Bronchial epithelial cell (primary cell): ENCODE measurements around the gene ZNF333. TPM values are rescaled to one million over a fixed set of nuclear protein-coding genes. Genes with fewer than 3 reads are reported as not detected.
"Not testable (repeated sequence)": the region's sequence is repeated elsewhere in the genome, so short reads cannot be mapped to it uniquely, and the experiment has no call there.

Experiments used
- DNase-seq: peaks from one replicate; pipeline ENCODE4 v3.0.0-alpha.2; 2010; ENCODE audit warnings: low read depth
- FAIRE-seq: peaks from 2 replicates; lab custom pipeline; 2011; peaks lifted over from hg19 to GRCh38; lab: Jason Lieb, UNC
- H3K27me3 ChIP-seq: 2 replicates; pipeline ENCODE4 v1.5.1; 2011; ENCODE audit warnings: low read length; ENCODE audit not compliant: control insufficient read depth, insufficient read depth
- H3K36me3 ChIP-seq: 2 replicates; pipeline ENCODE4 v1.5.1; 2011; ENCODE audit warnings: low read length; ENCODE audit not compliant: control insufficient read depth, insufficient read depth
- H3K4me3 ChIP-seq: 2 replicates; pipeline ENCODE4 v1.5.1; 2011; ENCODE audit warnings: mild to moderate bottlenecking, low read depth, low read length, control low read depth
- CTCF ChIP-seq: IDR thresholded peaks from 2 replicates; pipeline ENCODE4 v1.5.1; 2011; ENCODE audit warnings: mild to moderate bottlenecking, moderate library complexity, low read length, control low read depth, inconsistent platforms; ENCODE audit not compliant: insufficient read depth, severe bottlenecking
- total RNA-seq: library from RNA; depleted of rRNA; stranded (reverse); fragments of >200 nt; gene quantifications from 2 replicates; pipeline ENCODE4 v1.2.1, GENCODE V29; 2014

ZNF333 gene
- total RNA-seq, 1 donor from 2014 or later: 22.9 TPM

- H3K36me3 ChIP-seq: no peaks in the 10 kb centered on the region
- no peak for DNase-seq
- no peak for TF ChIP-seq CTCF
- H3K4me3 ChIP-seq: peak overlapping the region; percentile 12
- no peak for FAIRE-seq
- H3K27me3 ChIP-seq: no peaks in the 10 kb centered on the region
These were observed 86.2 kb downstream of the ZNF333 start for GRCh38 chr19:14775869-14776586.

GRCh38 chr19:14777645-14778044, 87.8 kb downstream of the ZNF333 start:
- not testable (repeated sequence) for H3K27me3 ChIP-seq, DNase-seq, H3K36me3 ChIP-seq, FAIRE-seq, H3K4me3 ChIP-seq

DNA sequence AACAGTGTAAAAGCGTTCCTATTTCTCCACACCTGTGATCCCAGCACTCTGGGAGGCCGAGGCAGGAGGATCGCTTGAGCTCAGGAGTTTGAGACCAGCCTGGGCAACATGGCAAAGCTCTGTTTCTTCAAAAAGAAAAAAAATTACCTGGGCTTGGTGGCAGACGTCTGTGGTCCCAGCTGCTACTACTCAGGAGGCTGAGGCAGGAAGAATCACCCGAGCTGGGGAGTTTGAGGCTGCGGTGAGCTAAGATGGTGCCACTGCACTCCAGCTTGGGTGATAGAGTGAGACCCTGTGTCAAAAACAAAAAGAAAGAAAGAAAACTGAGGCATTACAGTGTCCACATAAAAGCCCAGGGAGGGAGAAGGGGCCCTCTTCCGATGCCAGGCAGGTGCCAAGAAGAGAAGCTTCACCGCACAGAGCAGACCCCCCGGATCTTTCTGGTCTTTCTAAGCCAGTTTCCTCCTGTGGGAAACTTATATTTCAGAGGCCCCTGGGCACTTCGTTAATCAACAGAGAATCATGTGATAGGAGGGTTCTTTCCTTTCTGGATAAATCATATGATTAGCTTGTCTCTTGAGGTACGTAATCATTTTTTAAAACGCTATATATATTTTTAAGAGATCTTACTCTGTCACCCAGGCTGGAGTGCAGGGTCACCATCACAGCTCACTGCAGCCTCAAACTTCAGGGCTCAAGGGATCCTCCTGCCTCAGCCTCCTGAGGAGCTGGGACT, 88.4 kb downstream of the ZNF333 start, which contains the start of gene ADGRE2:
ADGRE2 (minus strand) TSS at position 451 of the 736 bp plus-strand sequence. CDS start 1,804 bp downstream, outside the sequence.
- H3K4me3 ChIP-seq, FAIRE-seq, H3K36me3 ChIP-seq, H3K27me3 ChIP-seq, DNase-seq: not testable (repeated sequence)

DNA sequence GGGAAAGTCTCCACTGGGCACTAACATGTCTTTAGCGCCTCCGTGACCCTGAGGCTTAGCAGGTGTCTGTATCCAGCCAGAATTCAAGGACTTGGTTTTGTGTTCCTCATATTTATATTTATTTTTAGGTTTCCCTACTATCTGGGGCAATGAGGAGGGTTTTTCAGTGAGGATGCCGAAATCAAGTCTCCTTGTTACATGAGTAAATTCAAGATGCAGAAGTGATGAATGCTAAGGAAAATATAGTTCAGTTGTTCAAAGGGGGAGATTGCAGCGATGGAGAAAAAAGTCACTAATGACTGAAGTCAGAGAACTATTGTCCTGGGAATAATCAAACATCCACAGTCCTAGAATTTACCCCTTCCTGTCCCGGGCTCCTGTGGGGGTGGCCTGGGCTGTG, 89.3 kb downstream of the ZNF333 start:
- H3K27me3 ChIP-seq: no peaks in the 10 kb centered on the region
- DNase-seq (no peak), FAIRE-seq (no peak)
- no peak overlapping the region for H3K4me3 ChIP-seq
- TF ChIP-seq CTCF: no peak
- no peaks in the 10 kb centered on the region for H3K36me3 ChIP-seq

DNA sequence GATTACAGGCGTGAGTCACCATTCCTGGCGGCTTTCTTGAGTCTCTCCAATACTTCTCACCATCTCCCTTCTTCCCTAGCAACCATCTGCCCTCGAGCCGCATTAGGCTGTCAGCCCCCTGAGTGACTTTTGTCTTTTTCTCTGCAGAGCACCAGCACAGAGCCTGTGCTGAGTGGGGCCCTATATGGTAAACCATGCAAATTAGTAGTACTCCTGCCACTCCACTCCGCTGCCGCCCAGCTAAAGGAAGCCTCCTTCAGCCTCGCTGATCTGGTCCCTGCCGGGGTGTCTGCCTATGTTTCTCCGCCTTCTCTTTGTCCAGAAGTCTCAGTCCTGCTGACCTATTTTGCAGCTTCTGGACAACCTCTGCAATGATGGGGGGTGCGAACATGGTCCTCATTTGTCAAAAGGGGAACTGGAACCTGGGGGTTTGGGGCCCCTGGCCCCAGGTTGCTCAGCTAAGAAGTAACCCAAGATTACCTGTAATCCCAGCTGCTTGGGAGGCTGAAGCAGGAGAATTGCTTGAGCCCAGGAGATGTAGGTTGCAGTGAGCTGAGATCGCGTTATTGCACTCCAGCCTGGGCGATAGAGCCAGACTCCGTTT, 90.9 kb downstream of the ZNF333 start:
- not testable (repeated sequence) for FAIRE-seq, H3K36me3 ChIP-seq, DNase-seq, H3K27me3 ChIP-seq, H3K4me3 ChIP-seq

DNA sequence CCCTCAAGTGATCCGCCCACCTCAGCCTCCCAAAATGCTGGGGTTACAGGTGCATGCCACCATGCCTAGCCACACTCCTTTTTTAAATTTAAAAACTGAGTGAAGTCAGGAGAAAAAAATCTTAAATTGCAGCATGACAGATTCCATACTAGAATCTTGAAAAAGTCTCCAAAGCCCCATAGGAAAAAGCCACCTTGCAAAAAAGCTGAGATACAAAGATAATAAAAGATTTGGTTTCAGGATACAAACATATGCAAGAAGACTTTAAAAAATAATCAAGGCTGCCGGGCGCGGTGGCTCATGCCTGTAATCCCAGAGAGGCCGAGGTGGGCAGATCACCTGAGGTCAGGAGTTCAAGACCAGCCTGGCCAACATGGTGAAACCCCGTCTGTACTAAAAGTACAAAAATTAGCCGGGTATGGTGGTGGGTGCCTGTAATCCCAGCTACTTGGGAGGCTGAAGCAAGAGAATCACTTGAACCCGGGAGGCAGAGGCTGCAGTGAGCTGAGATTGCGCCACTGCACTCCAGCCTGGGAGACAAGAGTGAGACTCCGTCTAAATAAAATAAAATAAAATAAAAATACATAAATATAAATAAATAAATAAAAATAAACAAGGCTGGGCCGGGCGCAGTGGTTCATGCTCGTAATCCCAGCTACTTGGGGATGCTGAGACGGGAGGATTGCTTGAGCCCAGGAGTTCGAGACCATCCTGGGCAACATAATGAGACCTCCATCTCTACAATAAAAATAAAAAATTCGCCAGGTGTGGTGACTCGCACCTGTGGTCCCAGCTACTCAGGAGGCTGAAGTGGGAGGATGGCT, 92.1 kb downstream of the ZNF333 start:
- not testable (repeated sequence) for DNase-seq, FAIRE-seq, H3K4me3 ChIP-seq, H3K36me3 ChIP-seq, H3K27me3 ChIP-seq

GRCh38 chr19:14782626-14783409, 93.0 kb downstream of the ZNF333 start:
- no peaks in the 10 kb centered on the region for H3K27me3 ChIP-seq
- H3K36me3 ChIP-seq: no peaks in the 10 kb centered on the region
- no peak overlapping the region for H3K4me3 ChIP-seq
- FAIRE-seq: no peak
- no peak for DNase-seq
- TF ChIP-seq CTCF: no peak
